BE2C (cell line): Measurements from ENCODE around the gene TSPAN19.

Experiments used
- DNase-seq: peaks from one replicate; pipeline ENCODE4 v3.0.0-alpha.2; 2020
- H3K27me3 ChIP-seq: fragments of 250-450 bp; sonication (Bioruptor Pico); 2 replicates; pipeline ENCODE4 v1.5.1; 2020; ENCODE audit warnings: mild to moderate bottlenecking
- H3K36me3 ChIP-seq: fragments of 250-450 bp; sonication (Bioruptor Pico); 2 replicates; pipeline ENCODE4 v1.5.1; 2020; ENCODE audit warnings: mild to moderate bottlenecking
- H3K4me1 ChIP-seq: fragments of 250-450 bp; sonication (Bioruptor Pico); 2 replicates; pipeline ENCODE4 v1.5.1; 2020
- H3K4me3 ChIP-seq: 2 replicates; pipeline ENCODE4 v1.5.1; 2011; ENCODE audit warnings: low read depth, low read length
- H3K9me3 ChIP-seq: fragments of 250-450 bp; sonication (Bioruptor Pico); 2 replicates; pipeline ENCODE4 v1.5.1; 2020
- TF ChIP-seq, protein P1 (sequence below): IDR thresholded peaks from 2 replicates; pipeline ENCODE4 v1.5.1; 2012; ENCODE audit warnings: mild to moderate bottlenecking, low read depth, low read length

Gene TSPAN19

DNA sequence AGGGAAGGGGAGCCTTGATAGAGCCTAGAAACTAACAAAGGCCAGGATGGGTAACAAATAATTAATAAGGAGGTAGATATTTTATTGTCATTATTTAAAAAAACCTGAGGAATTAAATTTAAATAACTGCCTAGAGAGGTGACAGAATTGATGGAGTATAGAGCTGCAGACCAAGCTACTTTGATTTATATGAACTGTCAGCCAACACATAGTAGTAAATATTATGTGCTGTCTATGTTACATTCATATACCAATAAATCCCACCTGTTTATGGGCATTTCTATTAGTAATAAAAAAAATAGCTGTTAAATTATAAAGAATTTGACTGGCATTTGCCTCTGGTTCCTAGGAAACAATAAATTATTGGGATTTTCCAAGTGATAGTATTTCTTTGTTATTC, 37.7 kb downstream of the TSPAN19 start:
- no peak for DNase-seq
- Histone ChIP-seq H3K27me3 (no peaks in the 10 kb centered on the region), H3K36me3 (no peaks in the 10 kb centered on the region), H3K4me1 (no peaks in the 10 kb centered on the region), H3K4me3 (no peak overlapping the region), H3K9me3 (no peaks in the 10 kb centered on the region)
- TF ChIP-seq, protein P1, sequence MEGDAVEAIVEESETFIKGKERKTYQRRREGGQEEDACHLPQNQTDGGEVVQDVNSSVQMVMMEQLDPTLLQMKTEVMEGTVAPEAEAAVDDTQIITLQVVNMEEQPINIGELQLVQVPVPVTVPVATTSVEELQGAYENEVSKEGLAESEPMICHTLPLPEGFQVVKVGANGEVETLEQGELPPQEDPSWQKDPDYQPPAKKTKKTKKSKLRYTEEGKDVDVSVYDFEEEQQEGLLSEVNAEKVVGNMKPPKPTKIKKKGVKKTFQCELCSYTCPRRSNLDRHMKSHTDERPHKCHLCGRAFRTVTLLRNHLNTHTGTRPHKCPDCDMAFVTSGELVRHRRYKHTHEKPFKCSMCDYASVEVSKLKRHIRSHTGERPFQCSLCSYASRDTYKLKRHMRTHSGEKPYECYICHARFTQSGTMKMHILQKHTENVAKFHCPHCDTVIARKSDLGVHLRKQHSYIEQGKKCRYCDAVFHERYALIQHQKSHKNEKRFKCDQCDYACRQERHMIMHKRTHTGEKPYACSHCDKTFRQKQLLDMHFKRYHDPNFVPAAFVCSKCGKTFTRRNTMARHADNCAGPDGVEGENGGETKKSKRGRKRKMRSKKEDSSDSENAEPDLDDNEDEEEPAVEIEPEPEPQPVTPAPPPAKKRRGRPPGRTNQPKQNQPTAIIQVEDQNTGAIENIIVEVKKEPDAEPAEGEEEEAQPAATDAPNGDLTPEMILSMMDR = no peak

DNA sequence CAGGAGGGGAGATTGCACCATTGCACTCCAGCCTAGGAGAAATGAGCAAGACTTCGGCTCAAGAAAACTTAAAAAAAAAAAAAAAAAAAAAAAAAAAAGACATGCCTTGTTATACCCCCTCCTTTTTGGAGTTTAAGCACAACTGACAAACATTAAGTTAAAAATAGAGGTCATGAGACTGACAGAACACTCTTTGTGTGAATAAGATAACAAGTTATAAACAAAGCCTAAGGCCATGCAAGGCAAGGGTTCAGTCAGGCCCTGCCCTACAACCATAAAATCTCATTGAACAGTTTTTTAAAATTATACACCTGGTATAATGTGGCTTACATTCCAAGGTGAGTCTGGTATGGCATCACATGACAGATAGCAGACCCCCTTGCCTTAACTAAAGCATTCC, 39.3 kb downstream of the TSPAN19 start:
- no peak for DNase-seq
- Histone ChIP-seq H3K9me3 (no peaks in the 10 kb centered on the region), H3K27me3 (no peaks in the 10 kb centered on the region), H3K4me3 (no peak overlapping the region), H3K4me1 (no peaks in the 10 kb centered on the region), H3K36me3 (no peaks in the 10 kb centered on the region)
- TF ChIP-seq, protein P1 = no peak

DNA sequence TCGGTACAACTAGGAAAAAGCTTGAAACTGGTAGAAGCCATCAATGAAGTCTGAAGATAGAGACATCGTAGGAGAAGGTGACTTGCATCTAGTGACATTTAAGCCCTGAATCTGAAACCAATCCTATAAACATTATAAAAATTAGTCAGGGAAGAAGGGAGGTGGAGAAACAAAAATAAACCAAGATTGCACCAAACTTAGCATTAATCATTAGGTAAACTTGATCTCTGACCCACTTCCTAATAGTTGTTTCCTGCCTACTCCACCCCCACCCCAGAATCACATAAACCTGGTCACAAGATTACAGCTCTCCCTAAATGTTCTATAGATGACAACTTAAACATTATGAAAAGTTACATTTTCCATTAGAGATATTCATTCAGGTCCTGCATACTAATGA, 40.4 kb downstream of the TSPAN19 start:
- TF ChIP-seq, protein P1 = no peak
- no peaks in the 10 kb centered on the region for H3K4me1 ChIP-seq
- no peak overlapping the region for H3K4me3 ChIP-seq
- DNase-seq = no peak
- no peaks in the 10 kb centered on the region for H3K27me3 ChIP-seq
- H3K9me3 ChIP-seq = no peaks in the 10 kb centered on the region
- no peaks in the 10 kb centered on the region for H3K36me3 ChIP-seq

DNA sequence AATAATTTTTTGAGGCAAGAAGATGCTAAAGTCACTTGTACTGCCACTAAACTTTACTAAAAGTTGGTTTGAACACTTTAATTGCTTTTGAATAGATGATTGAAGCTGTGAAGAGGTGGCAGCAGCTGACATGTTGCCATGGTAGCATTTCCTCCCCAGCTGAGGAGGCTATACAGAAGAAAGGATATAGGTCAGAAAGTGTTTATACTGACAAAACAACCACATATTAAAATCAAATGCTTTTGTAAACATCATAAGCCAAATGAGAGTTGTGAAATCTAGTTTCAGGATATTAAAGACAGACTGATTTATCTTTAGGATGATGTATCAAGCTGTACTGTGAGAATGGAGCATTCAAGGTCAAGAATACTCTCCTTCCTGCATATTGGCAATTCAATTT, 41.7 kb downstream of the TSPAN19 start:
- DNase-seq = no peak
- TF ChIP-seq, protein P1 = no peak
- Histone ChIP-seq H3K4me3 (no peak overlapping the region), H3K4me1 (no peaks in the 10 kb centered on the region), H3K36me3 (no peaks in the 10 kb centered on the region), H3K9me3 (no peaks in the 10 kb centered on the region), H3K27me3 (no peaks in the 10 kb centered on the region)

DNA sequence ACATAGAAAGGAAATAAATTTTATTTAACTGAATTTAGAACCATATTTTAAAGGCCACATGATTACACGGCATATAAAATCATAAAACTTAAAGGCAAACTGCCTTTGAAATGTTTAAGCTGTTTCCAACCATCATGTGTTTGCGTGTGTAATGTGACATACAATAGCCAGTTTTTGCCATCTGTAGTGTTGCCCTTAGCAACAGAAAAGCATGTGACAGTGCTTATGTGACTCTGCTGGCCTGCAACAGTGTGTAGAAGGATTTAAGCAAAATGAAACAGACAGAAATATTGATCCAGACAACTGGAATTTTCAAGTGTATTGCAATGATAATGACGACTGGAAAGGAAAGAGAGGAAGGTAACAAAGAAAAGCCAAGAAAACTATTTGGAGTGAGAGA, 49.5 kb downstream of the TSPAN19 start:
- Histone ChIP-seq H3K4me3 (no peak overlapping the region), H3K4me1 (peaks cover 3% of the 10 kb centered on the region; the same call in 1 of the 2 replicates), H3K9me3 (no peaks in the 10 kb centered on the region), H3K36me3 (no peaks in the 10 kb centered on the region), H3K27me3 (peaks cover 4% of the 10 kb centered on the region; the same call in 1 of the 2 replicates)
- TF ChIP-seq, protein P1 = no peak
- DNase-seq = no peak

DNA sequence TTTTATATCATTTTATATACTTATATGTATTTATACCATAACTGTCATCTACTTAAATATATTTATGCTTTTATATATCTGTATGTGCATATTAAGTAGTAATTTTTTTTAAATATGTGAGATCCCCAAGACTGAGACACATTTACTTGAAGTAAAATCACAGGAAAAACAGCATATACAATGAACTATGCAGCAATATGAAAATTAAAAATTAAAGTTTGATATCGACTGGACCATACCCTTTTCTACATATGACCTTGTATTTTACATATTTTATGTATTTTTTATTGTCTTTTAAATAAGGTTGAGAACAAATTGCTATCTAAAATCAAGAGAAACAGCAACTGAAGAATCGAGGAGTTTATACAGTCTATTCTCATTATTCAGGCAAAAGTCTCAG, 50.0 kb downstream of the TSPAN19 start:
- TF ChIP-seq, protein P1 = no peak
- no peak overlapping the region for H3K4me3 ChIP-seq
- H3K4me1 ChIP-seq = peaks cover 3% of the 10 kb centered on the region; the same call in 1 of the 2 replicates
- no peaks in the 10 kb centered on the region for H3K36me3 ChIP-seq
- peaks cover 4% of the 10 kb centered on the region; the same call in 1 of the 2 replicates for H3K27me3 ChIP-seq
- DNase-seq = no peak
- no peaks in the 10 kb centered on the region for H3K9me3 ChIP-seq
